ENCODE measurements around the gene SLC9A6.

SLC9A6 gene

GRCh38 chrX:135985157-135985972 lies at the start of gene SLC9A6:
TSS of gene SLC9A6 (plus strand) at chrX:135985435. CDS start at chrX:135985659, 224 bp downstream.
- DNase-seq: peak; percentile 36 to 62

GRCh38 chrX:135944486-135944885 lies 40.7 kb upstream of the SLC9A6 start:
- no peak for DNase-seq

GRCh38 chrX:135951291-135951690 lies 33.9 kb upstream of the SLC9A6 start:
- DNase-seq: no peak

- peak in 1 of 2 experiments; percentile 43 for DNase-seq
These were observed 12.1 kb upstream of the SLC9A6 start for GRCh38 chrX:135973025-135973547.

GRCh38 chrX:135973548-135974278 lies 11.5 kb upstream of the SLC9A6 start, which contains the start of gene MMGT1:
TSS of gene MMGT1 (minus strand) at chrX:135973988. CDS start at chrX:135973675, 313 bp downstream.
- DNase-seq: peak; percentile 73 to 86

GRCh38 chrX:135974279-135974856 lies 10.9 kb upstream of the SLC9A6 start:
- DNase-seq: peak in 1 of 2 experiments; percentile 33

GRCh38 chrX:135975421-135975820 lies 9.8 kb upstream of the SLC9A6 start:
- DNase-seq: no peak

GRCh38 chrX:135977611-135978010 lies 7.6 kb upstream of the SLC9A6 start:
- peak in 1 of 2 experiments; percentile 12 for DNase-seq

GRCh38 chrX:135981010-135981409 lies 4.2 kb upstream of the SLC9A6 start:
- no peak for DNase-seq

GRCh38 chrX:135981668-135982067 lies 3.6 kb upstream of the SLC9A6 start:
- DNase-seq: no peak

- DNase-seq: no peak
These were observed 2.4 kb upstream of the SLC9A6 start for GRCh38 chrX:135982860-135983259.

- DNase-seq: no peak
These were observed 979 bp upstream of the SLC9A6 start for GRCh38 chrX:135984256-135984655.

- DNase-seq: no peak
These were observed 461 bp upstream of the SLC9A6 start for GRCh38 chrX:135984791-135985156.

GRCh38 chrX:135985973-135986310 lies 707 bp downstream of the SLC9A6 start:
- no peak for DNase-seq

- DNase-seq: no peak
These were observed 3.0 kb downstream of the SLC9A6 start for GRCh38 chrX:135988245-135988644.

- DNase-seq: no peak
These were observed 29.8 kb downstream of the SLC9A6 start for GRCh38 chrX:136015016-136015415.

- no peak for DNase-seq
These were observed 31.6 kb downstream of the SLC9A6 start for GRCh38 chrX:136016881-136017280.

GRCh38 chrX:136019226-136019625 lies 34.0 kb downstream of the SLC9A6 start:
- no peak for DNase-seq

GRCh38 chrX:136021160-136021559 lies 35.9 kb downstream of the SLC9A6 start:
- no peak for DNase-seq

GRCh38 chrX:136021903-136022302 lies 36.7 kb downstream of the SLC9A6 start:
- no peak for DNase-seq

- DNase-seq: no peak
These were observed 39.9 kb downstream of the SLC9A6 start for GRCh38 chrX:136025091-136025490.

GRCh38 chrX:136028383-136028984 lies 43.2 kb downstream of the SLC9A6 start:
- peak in 1 of 2 experiments; percentile 48 for DNase-seq

- no peak for DNase-seq
These were observed 44.5 kb downstream of the SLC9A6 start for GRCh38 chrX:136029766-136030165.

Data from SW 1271 (cell line).